ENCODE measurements around the gene SRD5A2.

- no peak for TF ChIP-seq REST (tag by site-specific recombination; IDR thresholded peaks at IDR 0.05)
- no peak for TF ChIP-seq ZNF157 (tag by site-specific recombination; IDR thresholded peaks at IDR 0.05)
- TF ChIP-seq SP3 (tag by site-specific recombination; IDR thresholded peaks at IDR 0.05): no peak
- no peak for TF ChIP-seq PBX3 (CRISPR knock-in tag; IDR thresholded peaks at IDR 0.05)
- TF ChIP-seq ZNF521 (tag by site-specific recombination; IDR thresholded peaks at IDR 0.05): no peak
- no peak for TF ChIP-seq CTCF (tag by site-specific recombination; IDR thresholded peaks at IDR 0.05)
These were observed 69.4 kb downstream of the SRD5A2 start for GRCh38 chr2:31511376-31511775.

Data from HEK293 (cell line).